OCI-LY1 (cell line): ENCODE data around the gene ATP13A2.

Source experiments
- H2AFZ ChIP-seq: fragments of 200-600 bp; sonication (generic), shearing (Covaris generic); 2 replicates; pipeline ENCODE4 v1.6.0; 2014; ENCODE audit warnings: antibody characterized with exemption, mild to moderate bottlenecking, low read length
- H3F3A ChIP-seq: fragments of 200-600 bp; sonication (generic), shearing (Covaris generic); 2 replicates; pipeline ENCODE4 v1.6.0; 2014; ENCODE audit warnings: mild to moderate bottlenecking, antibody characterized with exemption, low read length, moderate library complexity; ENCODE audit not compliant: insufficient read depth
- H3K27ac ChIP-seq: fragments of 200-600 bp; sonication (generic); 2 replicates; pipeline ENCODE4 v1.5.1; 2014; ENCODE audit warnings: low read length, mixed run types, mild to moderate bottlenecking, low read depth; ENCODE audit not compliant: poor library complexity, severe bottlenecking
- H3K27me3 ChIP-seq: fragments of 200-600 bp; sonication (generic); 2 replicates; pipeline ENCODE4 v1.6.0; 2014; ENCODE audit warnings: antibody characterized with exemption, mild to moderate bottlenecking, low read length, moderate library complexity; ENCODE audit not compliant: insufficient read depth
- H3K36me3 ChIP-seq: fragments of 200-600 bp; sonication (generic); 2 replicates; pipeline ENCODE4 v1.6.1; 2014; ENCODE audit warnings: mild to moderate bottlenecking, antibody characterized with exemption, low read length, moderate library complexity, mixed read lengths; ENCODE audit not compliant: insufficient read depth
- H3K4me1 ChIP-seq: fragments of 200-600 bp; sonication (generic); 2 replicates; pipeline ENCODE4 v1.5.1; 2014; ENCODE audit warnings: mild to moderate bottlenecking, low read length, moderate library complexity; ENCODE audit not compliant: insufficient read depth, severe bottlenecking
- H3K4me2 ChIP-seq: fragments of 200-600 bp; sonication (generic), shearing (Covaris generic); 2 replicates; pipeline ENCODE4 v1.6.1; 2014; ENCODE audit warnings: low read length
- H3K4me3 ChIP-seq: fragments of 200-600 bp; sonication (generic); 2 replicates; pipeline ENCODE4 v1.5.1; 2014; ENCODE audit warnings: low read length, low read depth, mild to moderate bottlenecking, mixed read lengths; ENCODE audit not compliant: poor library complexity, severe bottlenecking
- H3K79me2 ChIP-seq: fragments of 200-600 bp; shearing (Covaris generic); 2 replicates; pipeline ENCODE4 v1.6.1; 2016; ENCODE audit warnings: mixed run types, low read length, mixed read lengths; ENCODE audit not compliant: insufficient read depth
- H3K9ac ChIP-seq: fragments of 200-600 bp; sonication (generic), shearing (Covaris generic); 2 replicates; pipeline ENCODE4 v1.6.1; 2014; ENCODE audit warnings: mild to moderate bottlenecking, low read length, mixed read lengths
- H3K9me2 ChIP-seq: fragments of 200-600 bp; sonication (generic), shearing (Covaris generic); 2 replicates; pipeline ENCODE4 v1.6.1; 2014; ENCODE audit warnings: low read depth, mild to moderate bottlenecking, low read length, mixed read lengths
- H3K9me3 ChIP-seq: fragments of 200-600 bp; shearing (Covaris generic); 2 replicates; pipeline ENCODE4 v1.6.1; 2014; ENCODE audit warnings: low read length, mixed read lengths
- H4K20me1 ChIP-seq: fragments of 200-600 bp; sonication (generic), shearing (Covaris generic); 2 replicates; pipeline ENCODE4 v1.6.0; 2016; ENCODE audit warnings: mild to moderate bottlenecking, low read length; ENCODE audit not compliant: insufficient read depth
- CTCF ChIP-seq: fragments of 200-600 bp; sonication (generic), shearing (Covaris generic); IDR thresholded peaks from 2 replicates; pipeline ENCODE4 v1.5.1; 2017; ENCODE audit warnings: mild to moderate bottlenecking, antibody characterized with exemption, low read length, moderate library complexity, mixed read lengths
- EZH2 ChIP-seq: fragments of 200-600 bp; sonication (generic), shearing (Covaris generic); IDR thresholded peaks from 2 replicates; pipeline ENCODE4 v1.8.0; 2017; ENCODE audit warnings: borderline replicate concordance, mixed run types, mild to moderate bottlenecking, antibody characterized with exemption, low read length, moderate library complexity, mixed read lengths

Gene ATP13A2

GRCh38 chr1:16996845-16997244 is 14.9 kb downstream of the ATP13A2 start:
- Histone ChIP-seq H3K36me3 (peaks cover 5% of the 10 kb centered on the region; the same call in 1 of the 2 replicates), H3K4me2 (no peak overlapping the region), H3K27me3 (no peaks in the 10 kb centered on the region), H3K27ac (no peak overlapping the region), H3K4me3 (no peak overlapping the region), H3K9me3 (no peaks in the 10 kb centered on the region), H2AFZ (no peak overlapping the region), H3K9ac (no peak overlapping the region), H4K20me1 (no peaks in the 10 kb centered on the region), H3K79me2 (no peaks in the 10 kb centered on the region), H3K4me1 (no peaks in the 10 kb centered on the region), H3F3A (no peaks in the 10 kb centered on the region), H3K9me2 (no peaks in the 10 kb centered on the region)
- no peak for TF ChIP-seq EZH2
- no peak for TF ChIP-seq CTCF

GRCh38 chr1:16993521-16994038 is 18.1 kb downstream of the ATP13A2 start:
- Histone ChIP-seq H3K36me3 (peaks cover 3% of the 10 kb centered on the region), H3F3A (no peaks in the 10 kb centered on the region), H3K27ac (no peak overlapping the region), H3K9ac (no peak overlapping the region), H3K4me2 (no peak overlapping the region), H4K20me1 (no peaks in the 10 kb centered on the region), H2AFZ (no peak overlapping the region), H3K79me2 (no peaks in the 10 kb centered on the region), H3K9me3 (no peaks in the 10 kb centered on the region), H3K27me3 (no peaks in the 10 kb centered on the region), H3K9me2 (no peaks in the 10 kb centered on the region), H3K4me1 (no peaks in the 10 kb centered on the region), H3K4me3 (no peak overlapping the region)
- TF ChIP-seq EZH2, result no peak
- TF ChIP-seq CTCF, result no peak

- no peaks in the 10 kb centered on the region; the same call in 1 of the 2 replicates for H3K36me3 ChIP-seq
- H2AFZ ChIP-seq, result no peak overlapping the region
- no peak overlapping the region for H3K27ac ChIP-seq
- no peak for TF ChIP-seq EZH2
- no peaks in the 10 kb centered on the region for H3K4me1 ChIP-seq
- H4K20me1 ChIP-seq, result no peaks in the 10 kb centered on the region
- H3K79me2 ChIP-seq, result no peaks in the 10 kb centered on the region
- no peaks in the 10 kb centered on the region for H3K9me2 ChIP-seq
- no peak overlapping the region for H3K9ac ChIP-seq
- H3K4me2 ChIP-seq, result no peak overlapping the region
- no peaks in the 10 kb centered on the region for H3K9me3 ChIP-seq
- no peak overlapping the region for H3K4me3 ChIP-seq
- H3K27me3 ChIP-seq, result no peaks in the 10 kb centered on the region
- H3F3A ChIP-seq, result no peaks in the 10 kb centered on the region
Observed at GRCh38 chr1:16992675-16993074, 19.1 kb downstream of the ATP13A2 start.

- TF ChIP-seq EZH2, result no peak
- TF ChIP-seq CTCF, result no peak
- H3K36me3 ChIP-seq, result no peaks in the 10 kb centered on the region; the same call in 1 of the 2 replicates
Observed at GRCh38 chr1:16992102-16992501, 19.6 kb downstream of the ATP13A2 start.

More at GRCh38 chr1:16992102-16992501, 19.6 kb downstream of the ATP13A2 start:
- Histone ChIP-seq H3K4me2 (no peak overlapping the region), H3K9me2 (no peaks in the 10 kb centered on the region), H3K9me3 (no peaks in the 10 kb centered on the region), H3K79me2 (no peaks in the 10 kb centered on the region), H3K9ac (no peak overlapping the region), H3K4me3 (no peak overlapping the region), H3K27ac (no peak overlapping the region), H3K4me1 (no peaks in the 10 kb centered on the region), H3K27me3 (no peaks in the 10 kb centered on the region), H3F3A (no peaks in the 10 kb centered on the region), H2AFZ (no peak overlapping the region), H4K20me1 (no peaks in the 10 kb centered on the region)
